Stimulated activated CD4-positive, alpha-beta T cell treated with anti-CD3 and anti-CD28 coated beads, Interleukin-4, amount 100 ng/mL, for 48 hours (primary cell): ENCODE results near the gene METTL1.
"Not testable (repeated sequence)": the region's sequence is repeated elsewhere in the genome, so short reads cannot be mapped to it uniquely, and the experiment has no call there.

ENCODE experiments used
- DNase-seq, 2 donors: peaks; one replicate each; pipeline ENCODE4 v3.0.0-alpha.2; 2020; ENCODE audit warnings: low read depth in 2 of 2

The METTL1 gene

DNA sequence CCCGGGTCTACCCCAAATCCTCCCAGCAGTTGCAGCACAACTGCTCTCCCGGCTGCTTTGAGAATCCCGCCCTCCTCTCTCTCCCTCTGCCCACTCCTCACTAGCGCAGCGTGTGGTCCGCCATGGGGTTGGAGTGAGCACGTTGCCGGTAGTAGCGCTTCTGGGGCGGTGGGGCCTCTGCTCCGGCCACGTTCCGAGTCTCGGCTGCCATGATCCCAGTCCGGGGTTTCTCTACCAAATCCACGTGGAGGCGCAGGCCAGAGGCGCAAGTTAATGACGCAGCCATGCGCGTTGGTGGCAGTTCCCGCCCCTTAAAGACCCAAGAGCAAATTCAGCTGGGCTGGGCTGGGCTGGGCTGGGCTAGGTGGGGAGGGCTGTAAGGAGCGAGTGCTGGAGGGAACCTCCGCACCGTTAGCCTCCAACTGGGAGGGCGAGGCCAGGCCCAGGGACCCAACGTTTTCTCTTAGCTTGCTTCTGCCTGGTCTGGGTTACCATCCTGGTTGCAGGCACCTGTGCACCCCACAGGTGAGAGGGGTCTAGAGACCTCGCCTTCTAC is at the start of gene METTL1:
METTL1 (minus strand) TSS at position 233 of the 556 bp plus-strand sequence; CDS start at position 211, 22 bp downstream.
- DNase-seq, result peak; percentile 86 to 92

- not testable (repeated sequence) for DNase-seq
Measured at GRCh38 chr12:57821015-57821414, 49.1 kb upstream of the METTL1 start.

- DNase-seq, result not testable (repeated sequence)
Measured at GRCh38 chr12:57820119-57820518, 48.2 kb upstream of the METTL1 start.

GRCh38 chr12:57817990-57818331 is 46.1 kb upstream of the METTL1 start:
- not testable (repeated sequence) for DNase-seq

DNA sequence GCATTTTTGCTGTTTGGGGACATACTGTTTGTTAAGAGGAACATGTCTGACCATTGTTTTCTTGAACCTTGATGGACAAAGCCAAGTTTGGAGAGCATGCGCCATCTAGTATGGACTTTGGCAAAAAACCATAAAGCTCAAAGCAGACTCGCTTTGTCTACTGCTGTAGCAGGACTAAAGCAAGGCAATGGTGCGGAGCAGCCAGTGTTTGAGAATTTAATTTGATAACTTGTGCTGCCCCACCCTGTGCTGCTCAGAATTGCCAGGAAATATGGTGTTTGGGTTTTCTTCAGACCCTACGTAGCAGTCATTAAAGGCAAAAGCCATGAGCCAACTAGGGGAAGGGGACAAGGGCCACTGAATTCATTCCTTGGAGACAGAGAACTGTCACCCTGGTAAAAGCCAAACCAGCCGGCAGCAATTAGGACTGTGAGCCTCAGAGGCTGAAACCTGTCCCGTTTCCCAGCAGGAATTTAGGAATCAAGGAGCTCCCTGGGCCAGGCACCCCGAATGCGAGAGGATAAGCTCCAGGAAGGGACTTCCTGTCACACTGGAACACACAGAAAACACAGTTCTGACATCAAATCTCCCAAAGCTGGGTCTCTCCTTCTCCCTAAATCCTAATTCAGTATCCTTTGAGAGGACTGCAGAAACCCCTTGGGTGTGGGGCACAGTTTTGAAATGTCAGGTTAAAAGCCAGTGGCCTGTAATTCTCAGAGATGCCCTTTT is 45.5 kb upstream of the METTL1 start:
- DNase-seq, result no peak

GRCh38 chr12:57816855-57817151 is 44.9 kb upstream of the METTL1 start:
- no peak for DNase-seq

DNA sequence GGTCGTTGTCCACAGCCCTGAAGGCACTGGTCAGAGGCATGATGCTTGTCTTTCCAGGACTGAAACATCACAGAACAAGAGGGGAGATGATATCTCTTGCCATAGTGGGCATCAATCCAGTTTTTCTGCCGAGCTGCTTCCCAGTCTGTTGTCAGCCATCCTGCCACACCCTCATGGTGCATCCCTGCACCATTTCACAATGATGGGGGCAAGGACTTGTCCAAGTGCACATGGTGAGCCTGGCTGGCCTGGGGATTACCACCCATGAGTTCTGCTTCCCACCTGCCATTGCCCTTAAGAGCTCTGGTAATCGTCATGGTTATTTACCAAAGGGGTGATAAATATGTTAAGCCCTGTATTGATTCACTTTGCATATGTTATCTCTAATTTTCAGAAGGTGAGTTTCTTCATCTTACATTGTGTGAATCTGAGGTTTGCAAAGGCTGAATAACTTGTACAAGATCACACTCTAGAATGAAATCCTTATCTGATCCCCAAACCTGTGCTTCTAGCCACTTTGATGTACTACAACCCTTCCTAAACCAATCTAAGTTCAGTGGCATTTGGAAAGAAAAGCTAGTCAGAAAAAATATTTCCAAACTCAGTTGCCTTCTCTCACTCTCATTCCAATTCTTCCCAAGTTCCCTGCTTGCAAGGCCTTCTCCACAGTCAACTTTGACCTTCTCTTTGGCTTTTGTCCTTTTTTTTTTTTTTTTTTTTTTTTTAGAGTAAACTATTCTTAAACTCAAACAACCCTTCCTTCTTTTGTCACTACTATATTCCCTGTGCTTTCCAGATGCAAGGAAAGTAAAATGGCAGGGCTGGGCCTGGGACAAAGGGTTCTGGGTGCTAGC is 44.3 kb upstream of the METTL1 start:
- no peak for DNase-seq

DNA sequence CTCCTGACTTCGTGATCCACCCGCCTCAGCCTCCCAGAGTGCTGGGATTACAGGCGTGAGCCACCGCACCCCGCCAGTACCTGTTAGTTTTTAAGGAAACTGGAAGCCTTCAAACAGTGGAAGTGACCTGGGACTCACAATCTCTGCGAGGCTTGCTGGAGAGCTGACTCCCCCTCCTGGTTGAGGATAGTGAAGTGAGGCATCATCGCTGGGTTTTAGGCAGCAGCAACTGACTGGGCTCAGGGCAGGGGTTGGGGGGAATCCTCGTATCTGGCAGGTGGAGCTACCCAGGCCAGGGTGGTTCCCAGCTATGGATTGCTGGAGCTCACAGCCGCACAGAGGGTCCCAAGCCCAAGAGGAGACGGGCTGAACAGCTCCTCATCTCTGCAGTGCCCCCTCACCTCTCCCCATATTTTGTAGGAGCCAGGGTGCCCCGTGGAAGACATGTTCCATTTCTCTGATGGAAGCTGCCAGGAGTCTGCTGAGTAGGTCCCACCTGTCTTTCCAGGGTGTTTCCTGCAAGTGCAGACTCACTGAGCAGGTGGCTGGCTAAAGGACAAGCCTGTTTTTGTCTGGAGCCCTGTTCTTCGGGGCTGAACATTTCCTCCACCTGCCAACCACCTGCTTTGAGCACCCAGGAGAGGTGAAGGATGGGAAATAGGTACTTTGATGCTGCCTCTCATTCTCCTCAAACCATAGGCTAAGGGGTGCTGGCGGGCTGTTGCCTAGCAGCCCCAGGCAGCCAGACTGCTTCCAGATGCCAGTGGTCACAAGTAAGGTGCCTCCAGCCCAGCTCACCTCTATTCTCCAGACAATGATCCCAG is 43.5 kb upstream of the METTL1 start:
- DNase-seq, result no peak

GRCh38 chr12:57813971-57814772 is 42.3 kb upstream of the METTL1 start:
- no peak for DNase-seq

DNA sequence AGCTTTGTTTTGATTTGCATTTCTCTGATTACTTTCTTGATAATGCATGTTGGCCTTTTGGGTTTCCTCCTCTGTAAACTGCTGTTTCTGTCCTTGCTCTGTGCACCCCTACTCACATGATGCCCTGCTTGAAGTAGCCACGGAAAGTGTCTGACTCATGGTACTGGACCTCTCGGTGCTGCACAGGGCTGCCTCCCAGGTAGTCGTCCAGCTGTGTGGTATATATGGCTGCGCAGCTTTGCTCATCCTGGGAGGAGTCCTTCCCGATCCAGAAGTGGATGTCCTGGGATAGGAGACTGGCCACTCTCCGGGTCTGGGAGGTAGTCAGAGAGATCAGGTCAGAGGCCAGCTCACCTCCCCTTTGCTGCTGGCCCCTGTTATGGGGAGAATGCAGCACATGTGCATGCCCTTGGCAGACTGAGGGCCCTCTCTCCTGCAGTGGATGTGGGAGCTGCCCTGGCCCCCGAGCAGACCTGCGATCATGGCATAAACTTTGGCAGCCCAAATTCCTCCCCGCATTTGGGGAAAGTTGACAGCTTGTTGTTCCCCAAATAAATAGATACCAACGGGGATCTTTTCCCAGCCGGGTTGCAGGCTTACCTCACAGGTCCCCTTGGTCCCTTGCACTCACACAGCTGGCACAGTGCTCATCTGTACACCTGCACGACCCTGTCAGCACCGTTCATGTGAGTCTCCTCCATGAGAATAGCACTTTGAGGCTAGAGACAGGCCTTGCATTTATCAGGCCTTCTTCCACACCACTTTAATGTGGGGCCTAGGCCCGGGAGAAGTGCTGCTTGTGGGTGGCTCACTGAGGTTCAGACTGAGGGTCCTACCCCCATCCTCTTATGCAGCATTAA is 41.4 kb upstream of the METTL1 start:
- DNase-seq, result no peak

GRCh38 chr12:57811028-57811755 is 39.3 kb upstream of the METTL1 start:
- DNase-seq, result no peak

GRCh38 chr12:57810450-57810849 is 38.5 kb upstream of the METTL1 start:
- no peak for DNase-seq

GRCh38 chr12:57809425-57809824 is 37.5 kb upstream of the METTL1 start:
- no peak for DNase-seq

DNA sequence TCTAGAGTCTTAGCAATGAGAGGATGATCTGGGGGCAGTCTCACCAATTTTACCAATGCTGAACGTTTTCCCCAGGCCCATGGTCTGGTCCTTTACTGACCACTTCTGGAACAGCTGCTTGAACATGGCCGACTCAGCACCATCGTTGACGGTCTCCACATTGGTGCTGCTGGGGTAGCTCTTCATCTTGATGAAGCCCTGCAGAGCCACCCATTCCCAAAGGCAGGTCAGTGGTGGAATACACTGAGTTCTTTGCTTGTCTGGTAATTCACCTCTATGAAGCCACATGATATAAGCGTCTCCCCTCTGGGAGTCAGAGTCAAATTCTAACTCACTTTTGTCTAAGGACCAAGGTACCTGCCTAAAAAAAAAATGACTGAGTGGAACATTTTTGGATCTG is 36.4 kb upstream of the METTL1 start:
- DNase-seq, result no peak

GRCh38 chr12:57807285-57807684 is 35.4 kb upstream of the METTL1 start:
- no peak for DNase-seq

GRCh38 chr12:57806677-57807076 is 34.8 kb upstream of the METTL1 start:
- DNase-seq, result no peak

GRCh38 chr12:57803319-57803893 is 31.5 kb upstream of the METTL1 start:
- DNase-seq, result peak; percentile 6 to 14

DNA sequence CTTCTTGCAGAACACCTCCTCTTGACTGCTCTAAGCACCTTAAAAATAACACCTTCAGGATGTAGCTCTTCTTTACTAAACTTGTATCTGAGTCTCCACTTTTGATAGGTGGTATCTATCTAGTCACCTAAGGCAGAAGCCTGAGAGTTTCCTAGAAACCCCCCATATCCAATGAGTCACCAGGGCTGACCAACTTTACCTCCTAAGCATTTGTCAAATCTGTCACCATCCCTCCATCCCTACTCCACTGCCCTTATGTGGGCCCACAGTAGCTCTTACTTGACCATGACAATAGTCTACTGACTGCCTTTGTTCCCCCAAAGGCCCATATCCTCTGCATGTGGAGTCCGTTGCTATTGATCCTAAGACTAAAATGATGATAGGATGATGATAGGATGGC is 30.7 kb upstream of the METTL1 start:
- no peak for DNase-seq

- DNase-seq, result no peak
Measured at GRCh38 chr12:57800965-57801364, 29.1 kb upstream of the METTL1 start.
